SK-N-SH (cell line): ENCODE measurements around the gene CANX. TPM values are rescaled to one million over a fixed set of nuclear protein-coding genes. Genes with fewer than 3 reads are reported as not detected.

ENCODE experiments used
- CTCF ChIA-PET: fragments of 300-600, 350-600 bp; formaldehyde crosslinking; extraction: SDS; loops from one replicate; lab custom pipeline; 2021; lab: Yijun Ruan, JAX
- POLR2A ChIA-PET: fragments of 350-600 bp; sonication (Branson Sonifier 250); formaldehyde crosslinking; extraction: SDS; loops from one replicate; lab custom pipeline; 2020; ENCODE audit warnings: antibody characterized with exemption, inconsistent platforms; lab: Yijun Ruan, JAX
- DNase-seq: peaks from one replicate; pipeline ENCODE4 v3.0.0; 2012
- H2AFZ ChIP-seq: fragments of 200-600 bp; sonication (generic); 2 replicates; pipeline ENCODE4 v1.8.1; 2016; ENCODE audit warnings: antibody characterized with exemption, mild to moderate bottlenecking, low read depth
- H3F3A ChIP-seq: fragments of 200-600 bp; sonication (generic); replicated peaks from 2 replicates; pipeline ENCODE3; 2016; ENCODE audit warnings: antibody characterized with exemption, mild to moderate bottlenecking; ENCODE audit not compliant: insufficient read depth
- H3K27ac ChIP-seq, 2 experiments: fragments of 200-500 bp in 1 of 2; fragments of 200-600 bp in 1 of 2; sonication (Bioruptor generic) in 1 of 2; sonication (generic), shearing (Covaris generic) in 1 of 2; 2 replicates each; pipeline versions ENCODE4 v1.5.1 to v1.6.1; 2014 to 2016; ENCODE audit warnings: low read depth in 2 of 2, inconsistent platforms in 1 of 2, low read length in 1 of 2, mild to moderate bottlenecking in 1 of 2, mixed read lengths in 1 of 2
- H3K27me3 ChIP-seq: fragments of 200-600 bp; sonication (generic), shearing (Covaris generic); 2 replicates; pipeline ENCODE4 v1.6.1; 2016; ENCODE audit warnings: mixed run types; ENCODE audit not compliant: insufficient read depth
- H3K36me3 ChIP-seq, 2 experiments: fragments of 200-500 bp in 1 of 2; fragments of 200-600 bp in 1 of 2; sonication (Bioruptor generic) in 1 of 2; sonication (generic) in 1 of 2; replicated peaks in 1 of 2; 2 replicates each; pipeline versions ENCODE3 to v1.5.1; 2014 to 2016; ENCODE audit warnings: low read length in 1 of 2, mild to moderate bottlenecking in 1 of 2; ENCODE audit not compliant: insufficient read depth in 2 of 2, control insufficient read depth in 1 of 2
- H3K4me1 ChIP-seq, 2 experiments: fragments of 200-500 bp in 1 of 2; fragments of 200-600 bp in 1 of 2; sonication (Bioruptor generic) in 1 of 2; sonication (generic), shearing (Covaris generic) in 1 of 2; 2 replicates each; pipeline versions ENCODE4 v1.5.1 to v1.6.1; 2014 to 2016; ENCODE audit warnings: low read depth in 1 of 2, low read length in 1 of 2, mixed run types in 1 of 2; ENCODE audit not compliant: insufficient read depth in 2 of 2, control insufficient read depth in 1 of 2
- H3K4me2 ChIP-seq: fragments of 200-600 bp; sonication (generic), shearing (Covaris generic); 2 replicates; pipeline ENCODE4 v1.6.1; 2017; ENCODE audit warnings: mixed run types
- H3K4me3 ChIP-seq, 2 experiments: fragments of 200-500 bp in 1 of 2; fragments of 200-600 bp in 1 of 2; sonication (Bioruptor generic) in 1 of 2; sonication (generic), shearing (Covaris generic) in 1 of 2; 2 replicates each; pipeline versions ENCODE4 v1.5.1 to v1.8.1; 2014 to 2016; ENCODE audit warnings: low read depth in 2 of 2, inconsistent platforms in 1 of 2, low read length in 1 of 2, mild to moderate bottlenecking in 1 of 2, mixed read lengths in 1 of 2, moderate library complexity in 1 of 2
- H3K79me2 ChIP-seq: fragments of 200-600 bp; sonication (generic); 2 replicates; pipeline ENCODE4 v1.8.1; 2017; ENCODE audit warnings: mild to moderate bottlenecking; ENCODE audit not compliant: insufficient read depth
- H3K9ac ChIP-seq: fragments of 200-600 bp; sonication (generic); 2 replicates; pipeline ENCODE4 v1.6.1; 2017; ENCODE audit warnings: mixed run types
- H3K9me2 ChIP-seq: fragments of 200-600 bp; sonication (generic); 2 replicates; pipeline ENCODE4 v1.6.1; 2017; ENCODE audit warnings: mixed run types
- H3K9me3 ChIP-seq: fragments of 200-600 bp; sonication (generic); 2 replicates; pipeline ENCODE4 v1.6.1; 2017; ENCODE audit warnings: mixed run types, mild to moderate bottlenecking, moderate library complexity
- H4K20me1 ChIP-seq: fragments of 200-600 bp; sonication (generic); 2 replicates; pipeline ENCODE4 v1.6.1; 2017; ENCODE audit warnings: mild to moderate bottlenecking, mixed run types; ENCODE audit not compliant: insufficient read depth
- ELF1 ChIP-seq: IDR thresholded peaks from 2 replicates; pipeline ENCODE4 v1.4.0; 2012
- FOXM1 ChIP-seq: IDR thresholded peaks from 2 replicates; pipeline ENCODE4 v1.4.0; 2012; ENCODE audit warnings: low read depth, mild to moderate bottlenecking
- GABPA ChIP-seq: IDR thresholded peaks from 2 replicates; pipeline ENCODE4 v1.4.0; 2012; ENCODE audit warnings: low read depth, mild to moderate bottlenecking
- GATA2 ChIP-seq: sonication (generic); formaldehyde crosslinking; IDR thresholded peaks from 2 replicates; pipeline ENCODE4 v1.5.0; 2020; ENCODE audit warnings: mild to moderate bottlenecking, missing genetic modification reagents
- MEF2A ChIP-seq: IDR thresholded peaks from 2 replicates; pipeline ENCODE4 v1.4.0; 2012; ENCODE audit warnings: low read depth, borderline replicate concordance
- MXI1 ChIP-seq: IDR thresholded peaks from 2 replicates; pipeline ENCODE4 v1.6.1; 2012; ENCODE audit warnings: mild to moderate bottlenecking, low read depth, low read length, improper control_type of control experiment
- RAD21 ChIP-seq: IDR thresholded peaks from 2 replicates; pipeline ENCODE4 v1.6.1; 2012; ENCODE audit warnings: mild to moderate bottlenecking, low read length
- RFX5 ChIP-seq: IDR thresholded peaks from 2 replicates; pipeline ENCODE4 v1.6.1; 2012; ENCODE audit warnings: mild to moderate bottlenecking, improper control_type of control experiment, low read length
- RXRA ChIP-seq: IDR thresholded peaks from 2 replicates; pipeline ENCODE4 v1.4.0; 2012; ENCODE audit warnings: low read depth, mild to moderate bottlenecking, borderline replicate concordance
- YY1 ChIP-seq: IDR thresholded peaks from 2 replicates; pipeline ENCODE4 v1.4.0; 2012; ENCODE audit warnings: low read depth, mild to moderate bottlenecking
- WGBS: methylation state at CpG from one replicate; pipeline ENCODE4 v1.1.6; 2017; ENCODE audit warnings: low lambda C conversion rate; 5-methylcytosine and 5-hydroxymethylcytosine counted together
- polyA plus RNA-seq, 3 experiments: library from polyadenylated mRNA; depleted of rRNA; stranded (reverse); fragments of >200 nt; gene quantifications; 2 replicates each; pipeline ENCODE4 v1.2.3, GENCODE V29; 2012
- TF ChIP-seq, protein P1 (sequence below): fragments of 150-350 bp; IDR thresholded peaks from 2 replicates; pipeline ENCODE4 v1.6.1; 2017; ENCODE audit warnings: antibody characterized with exemption, low read length, low read depth, borderline replicate concordance
- TF ChIP-seq, protein P2 (sequence below): IDR thresholded peaks from 2 replicates; pipeline ENCODE4 v1.4.0; 2012; ENCODE audit warnings: low read depth, borderline replicate concordance
- TF ChIP-seq, protein P3 (sequence below): IDR thresholded peaks from 2 replicates; pipeline ENCODE4 v1.4.0; 2012; ENCODE audit warnings: low read depth
- TF ChIP-seq, protein P4 (sequence below): IDR thresholded peaks from 2 replicates; pipeline ENCODE4; 2012
- TF ChIP-seq, protein P5 (sequence below): fragments of 150-350 bp; IDR thresholded peaks from 2 replicates; pipeline ENCODE4 v1.6.1; 2016; ENCODE audit warnings: mild to moderate bottlenecking, low read depth, low read length

The CANX gene
- polyA plus RNA-seq, 1 of the 3 experiments (the other 2 are of a cell fraction): 215 TPM

DNA sequence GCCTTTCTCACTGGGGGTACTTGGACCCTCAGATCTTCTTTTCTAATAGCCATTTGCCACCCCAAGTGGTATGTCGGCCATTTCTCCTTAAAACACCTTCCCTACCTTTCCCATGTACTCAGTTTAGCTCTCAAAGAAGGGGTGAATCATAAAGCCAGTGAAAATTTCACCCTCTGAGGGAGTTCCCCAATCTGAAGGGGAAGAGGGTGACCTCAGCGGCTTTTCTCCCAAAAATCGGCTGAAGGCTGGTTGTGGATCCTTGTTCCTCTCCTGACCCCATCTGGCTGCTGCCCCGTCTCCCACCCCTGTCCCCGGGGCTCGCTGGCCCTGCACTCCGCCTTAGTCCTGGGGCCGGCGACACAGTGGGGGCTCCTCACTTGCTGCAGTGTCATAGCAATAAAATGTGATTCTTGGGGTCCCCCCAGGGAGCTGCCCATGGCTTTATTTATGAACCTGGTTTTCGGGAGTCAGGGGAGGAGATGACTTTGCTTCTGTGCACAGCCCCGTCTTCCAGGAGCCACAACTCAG, 77.7 kb downstream of the CANX start:
- H3K4me1 ChIP-seq: no peaks in the 10 kb centered on the region
- H3K36me3 ChIP-seq: peaks cover 25 to 72% of the 10 kb centered on the region in 2 experiments
- ChIA-PET CTCF (interaction anchor here (1.7 to 3.4 kb wide), 2 partner anchors 13 to 20 kb away, joined by 4 to 20 read pairs; no protein-coding TSS in a partner anchor), POLR2A (no interaction called here)
- H3K4me3 ChIP-seq: no peak overlapping the region
- no peak overlapping the region for H2AFZ ChIP-seq
- H3K27ac ChIP-seq: no peak overlapping the region
- DNase-seq: no peak
- H4K20me1 ChIP-seq: no peaks in the 10 kb centered on the region
- TF ChIP-seq, protein P1, sequence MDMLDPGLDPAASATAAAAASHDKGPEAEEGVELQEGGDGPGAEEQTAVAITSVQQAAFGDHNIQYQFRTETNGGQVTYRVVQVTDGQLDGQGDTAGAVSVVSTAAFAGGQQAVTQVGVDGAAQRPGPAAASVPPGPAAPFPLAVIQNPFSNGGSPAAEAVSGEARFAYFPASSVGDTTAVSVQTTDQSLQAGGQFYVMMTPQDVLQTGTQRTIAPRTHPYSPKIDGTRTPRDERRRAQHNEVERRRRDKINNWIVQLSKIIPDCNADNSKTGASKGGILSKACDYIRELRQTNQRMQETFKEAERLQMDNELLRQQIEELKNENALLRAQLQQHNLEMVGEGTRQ: no peak
- TF ChIP-seq, protein P2, sequence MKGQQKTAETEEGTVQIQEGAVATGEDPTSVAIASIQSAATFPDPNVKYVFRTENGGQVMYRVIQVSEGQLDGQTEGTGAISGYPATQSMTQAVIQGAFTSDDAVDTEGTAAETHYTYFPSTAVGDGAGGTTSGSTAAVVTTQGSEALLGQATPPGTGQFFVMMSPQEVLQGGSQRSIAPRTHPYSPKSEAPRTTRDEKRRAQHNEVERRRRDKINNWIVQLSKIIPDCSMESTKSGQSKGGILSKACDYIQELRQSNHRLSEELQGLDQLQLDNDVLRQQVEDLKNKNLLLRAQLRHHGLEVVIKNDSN: no peak
- TF ChIP-seq GABPA (no peak), MXI1 (no peak), ELF1 (no peak), RAD21 (no peak), RXRA (no peak), GATA2 (CRISPR knock-in tag) (no peak), YY1 (no peak), RFX5 (no peak), FOXM1 (no peak), MEF2A (no peak)
- TF ChIP-seq, protein P3, sequence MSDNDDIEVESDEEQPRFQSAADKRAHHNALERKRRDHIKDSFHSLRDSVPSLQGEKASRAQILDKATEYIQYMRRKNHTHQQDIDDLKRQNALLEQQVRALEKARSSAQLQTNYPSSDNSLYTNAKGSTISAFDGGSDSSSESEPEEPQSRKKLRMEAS: no peak
- TF ChIP-seq, protein P4, sequence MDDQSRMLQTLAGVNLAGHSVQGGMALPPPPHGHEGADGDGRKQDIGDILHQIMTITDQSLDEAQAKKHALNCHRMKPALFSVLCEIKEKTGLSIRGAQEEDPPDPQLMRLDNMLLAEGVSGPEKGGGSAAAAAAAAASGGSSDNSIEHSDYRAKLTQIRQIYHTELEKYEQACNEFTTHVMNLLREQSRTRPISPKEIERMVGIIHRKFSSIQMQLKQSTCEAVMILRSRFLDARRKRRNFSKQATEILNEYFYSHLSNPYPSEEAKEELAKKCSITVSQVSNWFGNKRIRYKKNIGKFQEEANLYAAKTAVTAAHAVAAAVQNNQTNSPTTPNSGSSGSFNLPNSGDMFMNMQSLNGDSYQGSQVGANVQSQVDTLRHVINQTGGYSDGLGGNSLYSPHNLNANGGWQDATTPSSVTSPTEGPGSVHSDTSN: no peak
- TF ChIP-seq, protein P5, sequence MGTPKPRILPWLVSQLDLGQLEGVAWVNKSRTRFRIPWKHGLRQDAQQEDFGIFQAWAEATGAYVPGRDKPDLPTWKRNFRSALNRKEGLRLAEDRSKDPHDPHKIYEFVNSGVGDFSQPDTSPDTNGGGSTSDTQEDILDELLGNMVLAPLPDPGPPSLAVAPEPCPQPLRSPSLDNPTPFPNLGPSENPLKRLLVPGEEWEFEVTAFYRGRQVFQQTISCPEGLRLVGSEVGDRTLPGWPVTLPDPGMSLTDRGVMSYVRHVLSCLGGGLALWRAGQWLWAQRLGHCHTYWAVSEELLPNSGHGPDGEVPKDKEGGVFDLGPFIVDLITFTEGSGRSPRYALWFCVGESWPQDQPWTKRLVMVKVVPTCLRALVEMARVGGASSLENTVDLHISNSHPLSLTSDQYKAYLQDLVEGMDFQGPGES: no peak
- no peaks in the 10 kb centered on the region for H3K9me2 ChIP-seq
- 89% methylated on average over 11 of the region's 11 CpGs for WGBS
- H3K4me2 ChIP-seq: no peak overlapping the region
- no peaks in the 10 kb centered on the region for H3K27me3 ChIP-seq
- no peaks in the 10 kb centered on the region for H3K9me3 ChIP-seq
- no peaks in the 10 kb centered on the region for H3F3A ChIP-seq
- H3K79me2 ChIP-seq: peaks cover 7% of the 10 kb centered on the region
- H3K9ac ChIP-seq: no peak overlapping the region
